Heart right ventricle (tissue), 16 donors: ENCODE measurements around the gene FAM83G. TPM values are rescaled to one million over a fixed set of nuclear protein-coding genes. Genes with fewer than 3 reads are reported as not detected.

Experiments used
- ATAC-seq, 8 donors: fragments of 200-7000 bp; cut with Tn5 transposase; one replicate each; pipeline ENCODE4 v1.9.1; 2020; ENCODE audit warnings: mild to moderate bottlenecking in 8 of 8, moderate library complexity in 8 of 8, moderate number of reproducible peaks in 1 of 8
- DNase-seq, 2 donors: peaks; one replicate each; pipeline ENCODE4 v3.0.0-alpha.2; 2020
- H3K27ac ChIP-seq, 10 donors: fragments of 200-600 bp; sonication (generic) in 2 of 10; one replicate each; pipeline versions ENCODE4 v1.5.0 to v1.8.0; 2020 to 2022; ENCODE audit warnings: mild to moderate bottlenecking in 3 of 10
- H3K27me3 ChIP-seq, 7 donors: fragments of 200-600 bp; one replicate each; pipeline ENCODE4 v1.8.0; 2021 to 2022; ENCODE audit warnings: mild to moderate bottlenecking in 2 of 7
- H3K36me3 ChIP-seq, 9 donors: fragments of 200-600 bp; sonication (generic) in 1 of 9; one replicate each; pipeline versions ENCODE4 v1.5.0 to v1.8.0; 2020 to 2022; ENCODE audit warnings: mild to moderate bottlenecking in 2 of 9
- H3K4me1 ChIP-seq, 9 donors: fragments of 200-600 bp; sonication (generic) in 1 of 9; one replicate each; pipeline versions ENCODE4 v1.5.0 to v1.8.0; 2020 to 2022; ENCODE audit warnings: mild to moderate bottlenecking in 4 of 9
- H3K4me3 ChIP-seq, 10 donors: fragments of 200-600 bp; sonication (generic) in 2 of 10; one replicate each; pipeline versions ENCODE4 v1.5.0 to v1.8.0; 2020 to 2022; ENCODE audit warnings: mild to moderate bottlenecking in 7 of 10, moderate library complexity in 2 of 10
- H3K9me3 ChIP-seq, 11 donors: fragments of 200-600 bp in 10 of 11; sonication (generic) in 2 of 11; one replicate each; pipeline versions ENCODE4 v1.5.0 to v1.8.0; 2013 to 2022; ENCODE audit warnings: mild to moderate bottlenecking in 2 of 11, control low read depth in 1 of 11, moderate library complexity in 1 of 11
- WGBS, 2 donors: extraction: QIAGEN DNeasy Blood & Tissue Kit; methylation state at CpG; one replicate each; pipeline ENCODE4 v1.1.7; 2013; ENCODE audit warnings: inconsistent platforms in 1 of 2; 5-methylcytosine and 5-hydroxymethylcytosine counted together
- intact Hi-C, 10 donors: fragments of 100-400 bp; cut with DNase I; formaldehyde crosslinking; loops; one replicate each; pipeline versions ENCODE4 v1.11.1 to v1.14.2; 2022
- polyA plus RNA-seq, 2 donors: library from polyadenylated mRNA; stranded (reverse); fragments of 200-250 nt; gene quantifications; one replicate each; pipeline ENCODE4 v1.2.3, GENCODE V29; 2013
- total RNA-seq, 10 donors: library from RNA; stranded (reverse); fragmentation: NEBNext Ultra II Directional in 3 of 10; extraction: Animal tissue kit (Norgen Biotek cat#: 25700) in 3 of 10; gene quantifications; one replicate each; pipeline versions ENCODE4 v1.2.1 to v1.2.4, GENCODE V29; 2021 to 2023
- TF ChIP-seq, protein P1 (sequence below), 9 donors: fragments of 200-600 bp; sonication (generic) in 2 of 9; IDR thresholded peaks; one replicate each; pipeline versions ENCODE4 v1.5.0 to v1.8.0; 2021 to 2022; ENCODE audit warnings: antibody characterized with exemption in 9 of 9, mild to moderate bottlenecking in 5 of 9, moderate library complexity in 1 of 9
- donor health status: Arrhythmogenic right ventricular cardiomyopathy.
- donor health status: ischemic (EF 13 %, LVEDD 7.1; RV severe dilation, severe dysfunction).
- donor health status: healthy with polysubstance abuse.
- donor health status: DM: no; HTN: yes; CAD: no.
- donor health status: DM: no; HTN: no; CAD: no.
- donor health status: ischemic (EF 25% LVEDD 6.9; RV normal size, moderate dysfunction).
- donor health status: ischemic (EF 25% LVEDD 5.7; RV mildly dilated, moderate dysfunction).
- donor health status: healthy.
- donor health status: DM: yes; HTN: yes; CAD: no.
- donor health status: Ischemic cardiomyopathy.
- donor health status: ischemic (EF 35%, LVEDD 5.7; RV mildly dilated, moderate dysfunction).
- donor health status: nonischemic (EF 11% LVEDD 7.7; RV severe dilation, severe dysfunction).
- donor health status: DM: yes; HTN: yes; CAD: no.
- donor health status: PGD.
- donor health status: ischemic (EF 29% LVEDD 5.4; RV normal size, mild dysfunction).
- donor health status: nonischemic (EF 23%, LVEDD 6.1; RV moderate dilation, normal function).

The FAM83G gene
- total and polyA plus RNA-seq, 12 donors: 0.96 to 5.5 (median 1.7) TPM

DNA sequence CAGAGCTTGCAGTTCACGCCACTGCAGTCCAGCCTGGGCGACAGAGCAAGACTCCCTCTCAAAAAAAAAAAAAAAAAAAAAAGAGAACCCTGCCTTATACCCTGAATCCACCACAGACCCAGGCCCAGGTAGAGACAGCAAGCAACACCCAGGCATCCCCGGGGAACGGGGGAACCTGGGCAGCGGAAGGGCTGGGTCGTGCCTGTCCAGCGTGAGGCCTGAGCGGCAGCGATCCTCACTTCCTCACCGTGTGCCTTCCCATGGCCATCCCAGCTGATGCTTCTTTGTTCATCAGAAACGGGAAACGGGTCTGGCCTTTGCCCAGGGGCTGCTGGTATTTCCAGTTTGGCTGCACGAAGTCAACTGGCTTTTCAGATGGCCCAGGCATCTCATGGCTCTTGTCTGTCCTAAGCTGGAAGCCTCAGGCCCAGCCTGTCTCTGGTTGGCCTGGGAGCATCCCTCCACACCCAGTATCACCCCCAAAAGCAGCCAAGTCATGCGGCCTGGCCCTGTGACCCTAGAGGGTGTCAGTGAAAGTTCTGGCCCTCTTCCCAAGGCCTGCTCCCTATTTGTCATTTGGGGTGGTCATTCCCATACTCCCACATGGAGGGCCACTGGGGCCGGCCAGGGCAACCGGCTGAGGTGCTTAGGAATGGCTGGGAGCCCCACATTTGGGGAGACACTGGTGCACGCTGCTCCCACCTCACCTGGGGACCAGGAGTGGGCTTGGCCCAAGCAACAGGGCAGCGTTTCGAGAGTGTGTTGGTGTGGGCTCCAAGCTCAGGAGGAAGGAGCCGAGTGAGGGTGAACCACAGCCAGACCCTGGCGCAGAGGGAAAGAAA, 20.1 kb downstream of the FAM83G start:
- WGBS, 2 donors: 92 to 93% methylated on average over 21 of the region's 21 CpGs

DNA sequence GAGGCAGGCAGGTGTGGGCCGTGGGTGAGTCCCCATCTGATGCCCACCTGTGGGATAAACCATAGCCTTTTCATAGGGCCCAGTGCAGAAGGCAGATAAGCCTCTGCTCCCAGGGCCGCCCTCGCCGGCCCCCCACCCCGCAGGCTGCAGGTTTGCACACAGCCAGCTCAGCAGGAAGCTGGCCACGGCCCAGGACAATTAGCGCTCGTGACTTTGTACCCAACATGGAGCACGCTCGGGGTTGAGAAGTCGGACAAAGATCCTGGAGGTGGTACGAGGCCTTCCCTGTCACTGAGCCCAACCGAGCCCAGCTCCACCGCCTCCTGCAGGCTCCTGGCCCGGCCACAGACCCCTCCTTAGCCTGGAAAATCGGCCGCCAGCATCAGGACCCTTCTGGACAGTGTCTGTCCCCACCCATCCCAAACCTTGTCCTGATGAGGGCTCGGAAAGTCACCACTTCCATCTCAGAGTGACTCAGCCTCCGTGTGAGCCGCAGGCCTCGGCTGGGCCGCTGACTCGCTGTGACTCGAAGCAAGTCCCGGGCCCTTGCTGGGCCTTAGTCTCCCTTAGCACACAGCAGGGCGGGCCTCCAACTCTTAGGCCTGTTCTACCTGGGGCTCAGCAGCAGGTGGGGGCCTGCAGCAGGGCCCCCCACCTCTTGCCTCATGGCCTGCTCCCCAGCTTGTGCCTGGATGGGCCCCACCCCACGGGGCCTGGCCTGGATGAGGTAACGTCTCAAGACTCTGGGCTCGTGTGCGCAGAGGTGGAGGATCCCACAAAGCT, 22.7 kb downstream of the FAM83G start:
- Histone ChIP-seq H3K4me3 (no peak overlapping the region), H3K27me3 (no peaks in the 10 kb centered on the region), H3K4me1 (no peaks in the 10 kb centered on the region), H3K27ac (no peak overlapping the region), H3K36me3 (peaks cover 0 to 10% (median 0%) of the 10 kb centered on the region in 9 donors), H3K9me3 (no peaks in the 10 kb centered on the region)
- no peak for DNase-seq
- 78 to 83% methylated on average over 30 of the region's 30 CpGs for WGBS, 2 donors
- intact Hi-C loops: loop anchor here in 1 of 10 donors (10.0 kb wide), 1 partner anchor 57 kb away; no protein-coding TSS in a partner anchor
- no peak for ATAC-seq
- TF ChIP-seq, protein P1, sequence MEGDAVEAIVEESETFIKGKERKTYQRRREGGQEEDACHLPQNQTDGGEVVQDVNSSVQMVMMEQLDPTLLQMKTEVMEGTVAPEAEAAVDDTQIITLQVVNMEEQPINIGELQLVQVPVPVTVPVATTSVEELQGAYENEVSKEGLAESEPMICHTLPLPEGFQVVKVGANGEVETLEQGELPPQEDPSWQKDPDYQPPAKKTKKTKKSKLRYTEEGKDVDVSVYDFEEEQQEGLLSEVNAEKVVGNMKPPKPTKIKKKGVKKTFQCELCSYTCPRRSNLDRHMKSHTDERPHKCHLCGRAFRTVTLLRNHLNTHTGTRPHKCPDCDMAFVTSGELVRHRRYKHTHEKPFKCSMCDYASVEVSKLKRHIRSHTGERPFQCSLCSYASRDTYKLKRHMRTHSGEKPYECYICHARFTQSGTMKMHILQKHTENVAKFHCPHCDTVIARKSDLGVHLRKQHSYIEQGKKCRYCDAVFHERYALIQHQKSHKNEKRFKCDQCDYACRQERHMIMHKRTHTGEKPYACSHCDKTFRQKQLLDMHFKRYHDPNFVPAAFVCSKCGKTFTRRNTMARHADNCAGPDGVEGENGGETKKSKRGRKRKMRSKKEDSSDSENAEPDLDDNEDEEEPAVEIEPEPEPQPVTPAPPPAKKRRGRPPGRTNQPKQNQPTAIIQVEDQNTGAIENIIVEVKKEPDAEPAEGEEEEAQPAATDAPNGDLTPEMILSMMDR (IDR thresholded peaks at IDR 0.05): no peak

More for the DNA sequence above, 20.1 kb downstream of the FAM83G start:
- DNase-seq (no peak), ATAC-seq (no peak)
- Histone ChIP-seq H3K36me3 (no peaks in the 10 kb centered on the region), H3K27me3 (no peaks in the 10 kb centered on the region), H3K4me3 (no peak overlapping the region), H3K4me1 (no peaks in the 10 kb centered on the region), H3K27ac (no peak overlapping the region), H3K9me3 (no peaks in the 10 kb centered on the region)
- TF ChIP-seq, protein P1 (IDR thresholded peaks at IDR 0.05): no peak
- intact Hi-C loops: loop anchor here in 1 of 10 donors (10.0 kb wide), 1 partner anchor 60 kb away; no protein-coding TSS in a partner anchor

GRCh38 chr17:18981335-18981641, 23.3 kb downstream of the FAM83G start:
- H3K36me3 ChIP-seq: peaks cover 0 to 10% (median 0%) of the 10 kb centered on the region in 9 donors
- ATAC-seq (no peak), DNase-seq (no peak)
- H3K4me1 ChIP-seq: no peaks in the 10 kb centered on the region
- TF ChIP-seq, protein P1 (IDR thresholded peaks at IDR 0.05): no peak
- no peaks in the 10 kb centered on the region for H3K27me3 ChIP-seq
- intact Hi-C loops: loop anchor here in 1 of 10 donors (10.0 kb wide), 1 partner anchor 56 kb away; no protein-coding TSS in a partner anchor
- H3K27ac ChIP-seq: no peak overlapping the region
- WGBS, 2 donors: 92 to 96% methylated on average over 6 of the region's 6 CpGs
- no peak overlapping the region for H3K4me3 ChIP-seq
- H3K9me3 ChIP-seq: no peaks in the 10 kb centered on the region

GRCh38 chr17:18980682-18981334, 23.8 kb downstream of the FAM83G start:
- no peak for DNase-seq
- Histone ChIP-seq H3K27me3 (no peaks in the 10 kb centered on the region), H3K9me3 (no peaks in the 10 kb centered on the region), H3K4me1 (no peaks in the 10 kb centered on the region), H3K36me3 (peaks cover 0 to 10% (median 0%) of the 10 kb centered on the region in 9 donors), H3K27ac (no peak overlapping the region), H3K4me3 (no peak overlapping the region)
- WGBS, 2 donors: 81 to 82% methylated on average over 13 of the region's 13 CpGs
- TF ChIP-seq, protein P1 (IDR thresholded peaks at IDR 0.05): no peak
- ATAC-seq: no peak
- intact Hi-C loops: loop anchor here in 1 of 10 donors (10.0 kb wide), 1 partner anchor 56 kb away; no protein-coding TSS in a partner anchor
